Esophagus squamous epithelium (tissue), 4 donors: ENCODE results near the gene PIK3CB.

ENCODE experiments used
- POLR2A ChIP-seq, 4 donors: fragments of 450-650 bp; IDR thresholded peaks; one replicate each; pipeline ENCODE4 v1.6.1; 2017; ENCODE audit warnings: antibody characterized with exemption in 4 of 4, mild to moderate bottlenecking in 4 of 4, moderate library complexity in 3 of 4
- TF ChIP-seq, protein P1 (sequence below), 6 experiments: fragments of 450-650 bp in 4 of 6; fragments of 200-600 bp in 2 of 6; sonication (generic) in 2 of 6; IDR thresholded peaks; one replicate each; pipeline ENCODE4 v1.5.1; 2016 to 2019; ENCODE audit warnings: antibody characterized with exemption in 6 of 6, mild to moderate bottlenecking in 4 of 6, moderate library complexity in 4 of 6

DNA sequence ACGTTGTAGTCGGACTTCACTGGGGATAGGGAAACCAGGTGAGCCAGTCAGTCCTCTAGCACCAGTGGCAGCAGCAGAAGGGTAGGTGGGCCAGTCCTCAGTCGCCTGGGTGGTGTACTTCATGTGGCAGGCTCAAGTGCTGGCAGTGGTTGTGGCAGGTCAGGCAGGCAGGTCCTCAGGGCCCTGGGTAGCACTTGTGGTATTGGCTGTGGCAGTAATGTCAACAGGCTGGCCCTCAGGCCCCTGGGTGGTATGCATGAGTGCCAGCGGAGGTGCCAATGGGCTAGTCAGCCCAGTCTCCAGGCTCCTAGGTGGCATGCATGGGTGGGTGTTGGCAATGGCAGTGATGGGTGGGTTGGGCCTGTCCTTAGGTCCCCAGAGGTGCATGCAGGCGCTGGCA lies 185.6 kb downstream of the PIK3CB start:
- no peak for TF ChIP-seq POLR2A (IDR thresholded peaks at IDR 0.05)
- TF ChIP-seq, protein P1, sequence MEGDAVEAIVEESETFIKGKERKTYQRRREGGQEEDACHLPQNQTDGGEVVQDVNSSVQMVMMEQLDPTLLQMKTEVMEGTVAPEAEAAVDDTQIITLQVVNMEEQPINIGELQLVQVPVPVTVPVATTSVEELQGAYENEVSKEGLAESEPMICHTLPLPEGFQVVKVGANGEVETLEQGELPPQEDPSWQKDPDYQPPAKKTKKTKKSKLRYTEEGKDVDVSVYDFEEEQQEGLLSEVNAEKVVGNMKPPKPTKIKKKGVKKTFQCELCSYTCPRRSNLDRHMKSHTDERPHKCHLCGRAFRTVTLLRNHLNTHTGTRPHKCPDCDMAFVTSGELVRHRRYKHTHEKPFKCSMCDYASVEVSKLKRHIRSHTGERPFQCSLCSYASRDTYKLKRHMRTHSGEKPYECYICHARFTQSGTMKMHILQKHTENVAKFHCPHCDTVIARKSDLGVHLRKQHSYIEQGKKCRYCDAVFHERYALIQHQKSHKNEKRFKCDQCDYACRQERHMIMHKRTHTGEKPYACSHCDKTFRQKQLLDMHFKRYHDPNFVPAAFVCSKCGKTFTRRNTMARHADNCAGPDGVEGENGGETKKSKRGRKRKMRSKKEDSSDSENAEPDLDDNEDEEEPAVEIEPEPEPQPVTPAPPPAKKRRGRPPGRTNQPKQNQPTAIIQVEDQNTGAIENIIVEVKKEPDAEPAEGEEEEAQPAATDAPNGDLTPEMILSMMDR (IDR thresholded peaks at IDR 0.05): no peak
